Lung (tissue), 12 donors: ENCODE data around the gene OFD1. TPM values are rescaled to one million over a fixed set of nuclear protein-coding genes. Genes with fewer than 3 reads are reported as not detected.

Source experiments
- ATAC-seq: fragments of 200-7000 bp; cut with Tn5 transposase; one replicate; pipeline ENCODE4 v1.9.1; 2020; ENCODE audit warnings: moderate number of reproducible peaks; ENCODE audit not compliant: insufficient read depth, low FRiP score
- DNase-seq, 3 donors: peaks; one replicate each; pipeline ENCODE4 v3.0.0-alpha.2; 2013 to 2017
- H3K27ac ChIP-seq, 2 donors: one replicate each; pipeline ENCODE4 v1.5.1; 2013; ENCODE audit warnings: mild to moderate bottlenecking in 2 of 2, moderate library complexity in 2 of 2, control low read depth in 1 of 2, inconsistent platforms in 1 of 2, low read depth in 1 of 2, low read length in 1 of 2
- H3K27me3 ChIP-seq, 3 donors: one replicate each; pipeline ENCODE4 v1.5.1; 2013; ENCODE audit warnings: low read length in 2 of 3; ENCODE audit not compliant: control insufficient read depth in 3 of 3, insufficient read depth in 3 of 3
- H3K36me3 ChIP-seq, 4 donors: one replicate each; pipeline ENCODE4 v1.5.1; 2013; ENCODE audit warnings: low read length in 4 of 4, mild to moderate bottlenecking in 1 of 4, moderate library complexity in 1 of 4; ENCODE audit not compliant: control insufficient read depth in 4 of 4, insufficient read depth in 4 of 4
- H3K4me1 ChIP-seq, 5 donors: one replicate each; pipeline ENCODE4 v1.5.1; 2013; ENCODE audit warnings: low read length in 5 of 5, mild to moderate bottlenecking in 2 of 5, moderate library complexity in 1 of 5; ENCODE audit not compliant: control insufficient read depth in 5 of 5, insufficient read depth in 5 of 5
- H3K4me3 ChIP-seq: one replicate; pipeline ENCODE4 v1.5.1; 2013; ENCODE audit warnings: mild to moderate bottlenecking, control low read depth, moderate library complexity
- H3K9ac ChIP-seq, 2 donors: one replicate each; pipeline ENCODE4 v1.5.1; 2013; ENCODE audit warnings: low read length in 2 of 2, control low read depth in 1 of 2; ENCODE audit not compliant: insufficient read depth in 1 of 2
- H3K9me3 ChIP-seq, 4 donors: one replicate each; pipeline ENCODE4 v1.5.1; 2013; ENCODE audit warnings: low read length in 3 of 4, mild to moderate bottlenecking in 1 of 4, moderate library complexity in 1 of 4; ENCODE audit not compliant: control insufficient read depth in 4 of 4, insufficient read depth in 3 of 4
- CTCF ChIP-seq: IDR thresholded peaks from 2 replicates; pipeline ENCODE4 v1.5.1; 2012; ENCODE audit warnings: mild to moderate bottlenecking; ENCODE audit errors: control extremely low read depth, extremely low read depth
- WGBS, 2 donors: extraction: QIAGEN DNeasy Blood & Tissue Kit; methylation state at CpG; one replicate each; pipeline ENCODE4 v1.1.7; 2013; 5-methylcytosine and 5-hydroxymethylcytosine counted together
- polyA plus RNA-seq, 2 donors: library from polyadenylated mRNA; stranded (reverse); fragments of 200-250 nt; gene quantifications; one replicate each; pipeline ENCODE4 v1.2.1, GENCODE V29; 2013
- total RNA-seq, 2 donors: library from RNA; depleted of rRNA in 1 of 2; stranded (reverse); fragments of >200 nt in 1 of 2; gene quantifications; one replicate each; pipeline ENCODE4 v1.2.1, GENCODE V29; 2014 to 2021
- donor health status: control.
- donor health status: control.
- donor health status: Bipolar disorder and iron deficiency.
- donor health status: healthy.
- donor health status: DM: yes; HTN: yes; CAD: no.

OFD1 gene
- total and polyA plus RNA-seq, 4 donors, result 10.3 to 65.8 (median 34.6) TPM

- peak overlapping the region; percentile 73 for H3K4me3 ChIP-seq
- H3K27me3 ChIP-seq, result peaks cover 0 to 53% (median 52%) of the 10 kb centered on the region in 3 donors
- ATAC-seq (no peak), DNase-seq (peak in 1 of 3 donors; percentile 15)
- H3K27ac ChIP-seq, result peak overlapping the region; percentile 98 to 99
- peak overlapping the region; percentile 36 to 87 for H3K9ac ChIP-seq
- WGBS, 2 donors, result 5 to 10% methylated on average over 13 of the region's 13 CpGs
- H3K36me3 ChIP-seq, result no peaks in the 10 kb centered on the region
- peaks cover 0 to 9% (median 3%) of the 10 kb centered on the region in 5 donors for H3K4me1 ChIP-seq
- H3K9me3 ChIP-seq, result peaks cover 0 to 2% (median 0%) of the 10 kb centered on the region in 4 donors
- no peak for TF ChIP-seq CTCF
Measured at GRCh38 chrX:13688384-13688957, 46.1 kb upstream of the OFD1 start.

GRCh38 chrX:13688958-13689740 is 45.4 kb upstream of the OFD1 start, which contains the start of gene RAB9A:
Gene RAB9A, plus strand, starts transcription at chrX:13689128. Its CDS starts 19,619 bp downstream, at chrX:13708747.
- H3K4me3 ChIP-seq, result peak within 1 kb of the TSS; percentile 73
- H3K9ac ChIP-seq, result peak within 1 kb of the TSS; percentile 87 to 93
- 0 to 2% methylated on average over 41 to 68 of the region's 68 CpGs for WGBS, 2 donors
- DNase-seq, result peak; percentile 86 to 89 (median 88)
- H3K4me1 ChIP-seq, result peaks cover 0 to 15% (median 3%) of the 10 kb centered on the region in 5 donors
- TF ChIP-seq CTCF, result no peak
- H3K27me3 ChIP-seq, result peaks cover 0 to 48% (median 46%) of the 10 kb centered on the region in 3 donors
- H3K27ac ChIP-seq, result peak within 1 kb of the TSS; percentile 98 to 99
- H3K9me3 ChIP-seq, result peaks cover 0 to 2% (median 0%) of the 10 kb centered on the region in 4 donors
- peak; percentile 96 for ATAC-seq
- H3K36me3 ChIP-seq, result no peaks in the 10 kb centered on the region

GRCh38 chrX:13689741-13690211 is 44.8 kb upstream of the OFD1 start:
- Histone ChIP-seq H3K4me1 (peaks cover 0 to 15% (median 3%) of the 10 kb centered on the region in 5 donors), H3K27ac (peak overlapping the region; percentile 98 to 99), H3K27me3 (peaks cover 0 to 47% (median 45%) of the 10 kb centered on the region in 3 donors), H3K4me3 (peak overlapping the region; percentile 73), H3K36me3 (no peaks in the 10 kb centered on the region), H3K9me3 (peaks cover 0 to 2% (median 0%) of the 10 kb centered on the region in 4 donors), H3K9ac (peak overlapping the region; percentile 87 to 93)
- ATAC-seq (no peak), DNase-seq (peak in 2 of 3 donors; percentile 59 to 63)
- WGBS, 2 donors, result 0 to 6% methylated on average over 16 of the region's 16 CpGs
- no peak for TF ChIP-seq CTCF
